Measurements from ENCODE around the gene ST6GAL1.

Gene ST6GAL1

GRCh38 chr3:186980989-186981388, 50.7 kb downstream of the ST6GAL1 start:
- no peak overlapping the region for H3K4me3 ChIP-seq (replicated peaks in 1 of 2; ENCODE audit: low read depth in 2 of 2, low read length in 2 of 2)
- TF ChIP-seq CTCF (IDR thresholded peaks at IDR 0.05; ENCODE audit: low read depth, low read length): no peak
- no peak for DNase-seq (ENCODE audit: low read depth in 2 of 2)

- no peak for TF ChIP-seq CTCF (IDR thresholded peaks at IDR 0.05; ENCODE audit: low read depth, low read length)
- peak in 1 of 2 donors; percentile 23 for DNase-seq (ENCODE audit: low read depth in 2 of 2)
- no peak overlapping the region for H3K4me3 ChIP-seq (replicated peaks in 1 of 2; ENCODE audit: low read depth in 2 of 2, low read length in 2 of 2)
Measured at GRCh38 chr3:186983659-186984058, 53.3 kb downstream of the ST6GAL1 start.

GRCh38 chr3:186984064-186984463, 53.7 kb downstream of the ST6GAL1 start:
- no peak overlapping the region for H3K4me3 ChIP-seq (replicated peaks in 1 of 2; ENCODE audit: low read depth in 2 of 2, low read length in 2 of 2)
- no peak for TF ChIP-seq CTCF (IDR thresholded peaks at IDR 0.05; ENCODE audit: low read depth, low read length)
- DNase-seq (ENCODE audit: low read depth in 2 of 2): no peak

- DNase-seq (ENCODE audit: low read depth in 2 of 2): peak in 1 of 2 donors; percentile 23
- TF ChIP-seq CTCF (IDR thresholded peaks at IDR 0.05; ENCODE audit: low read depth, low read length): no peak
- H3K4me3 ChIP-seq (replicated peaks in 1 of 2; ENCODE audit: low read depth in 2 of 2, low read length in 2 of 2): no peak overlapping the region
Measured at GRCh38 chr3:186985661-186986364, 55.5 kb downstream of the ST6GAL1 start.

- no peak overlapping the region for H3K4me3 ChIP-seq (replicated peaks in 1 of 2; ENCODE audit: low read depth in 2 of 2, low read length in 2 of 2)
- TF ChIP-seq CTCF (IDR thresholded peaks at IDR 0.05; ENCODE audit: low read depth, low read length): no peak
- DNase-seq (ENCODE audit: low read depth in 2 of 2): no peak
Measured at GRCh38 chr3:186986406-186986805, 56.1 kb downstream of the ST6GAL1 start.

GRCh38 chr3:186986816-186987215, 56.5 kb downstream of the ST6GAL1 start:
- no peak for TF ChIP-seq CTCF (IDR thresholded peaks at IDR 0.05; ENCODE audit: low read depth, low read length)
- no peak for DNase-seq (ENCODE audit: low read depth in 2 of 2)
- no peak overlapping the region for H3K4me3 ChIP-seq (replicated peaks in 1 of 2; ENCODE audit: low read depth in 2 of 2, low read length in 2 of 2)

GRCh38 chr3:186988806-186989205, 58.5 kb downstream of the ST6GAL1 start:
- no peak for DNase-seq (ENCODE audit: low read depth in 2 of 2)
- TF ChIP-seq CTCF (IDR thresholded peaks at IDR 0.05; ENCODE audit: low read depth, low read length): no peak
- H3K4me3 ChIP-seq (replicated peaks in 1 of 2; ENCODE audit: low read depth in 2 of 2, low read length in 2 of 2): no peak overlapping the region

Measured in cardiac fibroblast (primary cell).